Mucosa of descending colon (tissue), 3 donors: ENCODE measurements around the gene NTM. TPM values are rescaled to one million over a fixed set of nuclear protein-coding genes. Genes with fewer than 3 reads are reported as not detected.

Source experiments
- ATAC-seq: fragments of 200-7000 bp; cut with Tn5 transposase; one replicate; pipeline ENCODE4 v1.9.1; 2020; ENCODE audit warnings: mild to moderate bottlenecking, moderate library complexity
- DNase-seq, 3 donors: peaks; one replicate each; pipeline ENCODE4 v3.0.0-alpha.2; 2020
- H3K36me3 ChIP-seq: fragments of 200-600 bp; one replicate; pipeline ENCODE4 v1.8.0; 2021; ENCODE audit warnings: low read depth, mild to moderate bottlenecking
- H3K4me1 ChIP-seq: fragments of 200-600 bp; one replicate; pipeline ENCODE4 v1.8.0; 2021; ENCODE audit warnings: low read depth, mild to moderate bottlenecking
- H3K4me3 ChIP-seq: fragments of 200-600 bp; one replicate; pipeline ENCODE4 v1.8.0; 2021; ENCODE audit warnings: mild to moderate bottlenecking
- H3K9me3 ChIP-seq: fragments of 200-600 bp; one replicate; pipeline ENCODE4 v1.8.0; 2021; ENCODE audit warnings: mild to moderate bottlenecking
- intact Hi-C, 2 donors: fragments of 100-400 bp; cut with DNase I in 1 of 2; cut with micrococcal nuclease in 1 of 2; formaldehyde crosslinking; loops; one replicate each; pipeline versions ENCODE4 v1.11.0 to v1.11.1; 2022; cut with DNase I, micrococcal nuclease
- total RNA-seq, 3 donors: library from RNA; stranded (reverse); fragmentation: NEBNext Ultra II Directional in 2 of 3; extraction: Animal tissue kit (Norgen Biotek cat#: 25700) in 2 of 3; gene quantifications; one replicate each; pipeline versions ENCODE4 v1.2.1 to v1.2.4, GENCODE V29; 2021 to 2023
- TF ChIP-seq, protein P1 (sequence below): fragments of 200-600 bp; IDR thresholded peaks from one replicate; pipeline ENCODE4 v1.8.0; 2022; ENCODE audit warnings: antibody characterized with exemption, mild to moderate bottlenecking
- donor health status: DM: no; HTN: no; CAD: no; lungs with moderate emphysema.
- donor health status: DM: no; HTN: no; CAD: no.
- donor health status: DM: no; HTN: yes; CAD: no.

The NTM gene
- total RNA-seq, 3 donors from 2014 or later = 0.64 to 7.7 (median 1.2) TPM

DNA sequence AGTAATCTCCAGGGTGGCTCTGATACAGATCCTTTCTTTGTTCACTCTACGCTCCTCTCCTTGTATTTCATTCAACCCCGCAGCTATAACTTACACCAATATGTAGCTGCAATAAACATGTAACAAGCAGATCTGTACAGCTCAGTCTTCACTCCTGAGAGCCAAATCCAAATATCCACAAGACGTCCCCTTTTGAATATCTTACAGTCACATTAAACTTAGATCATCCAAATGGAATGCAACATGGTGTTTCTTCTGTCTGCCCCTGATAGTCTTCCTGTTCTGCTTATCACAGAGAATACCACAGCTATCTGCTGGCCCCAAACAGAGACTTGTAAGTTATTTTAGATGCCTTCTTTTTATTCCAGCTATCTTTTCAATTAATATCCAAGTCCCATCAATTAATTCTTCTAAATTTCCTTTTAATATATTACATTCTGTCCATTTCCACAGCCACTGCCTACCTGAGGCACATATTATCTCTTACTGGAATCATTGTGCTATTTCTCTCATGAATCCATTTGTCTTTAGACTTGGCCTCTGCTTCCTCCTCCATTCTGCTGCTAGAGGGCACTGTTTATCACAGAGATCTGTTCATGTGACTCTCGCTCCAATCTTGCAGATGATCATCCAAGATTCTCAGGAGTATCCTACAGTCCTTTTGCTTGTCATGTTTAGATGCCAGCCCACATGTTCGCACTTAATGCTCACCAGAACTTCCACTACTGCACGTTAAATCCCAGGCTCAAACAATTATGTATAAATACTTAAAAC is 908.6 kb downstream of the NTM start:
- ATAC-seq = no peak
- no peaks in the 10 kb centered on the region for H3K4me1 ChIP-seq
- H3K4me3 ChIP-seq = no peak overlapping the region
- no peaks in the 10 kb centered on the region for H3K9me3 ChIP-seq
- H3K36me3 ChIP-seq = no peaks in the 10 kb centered on the region
- TF ChIP-seq, protein P1, sequence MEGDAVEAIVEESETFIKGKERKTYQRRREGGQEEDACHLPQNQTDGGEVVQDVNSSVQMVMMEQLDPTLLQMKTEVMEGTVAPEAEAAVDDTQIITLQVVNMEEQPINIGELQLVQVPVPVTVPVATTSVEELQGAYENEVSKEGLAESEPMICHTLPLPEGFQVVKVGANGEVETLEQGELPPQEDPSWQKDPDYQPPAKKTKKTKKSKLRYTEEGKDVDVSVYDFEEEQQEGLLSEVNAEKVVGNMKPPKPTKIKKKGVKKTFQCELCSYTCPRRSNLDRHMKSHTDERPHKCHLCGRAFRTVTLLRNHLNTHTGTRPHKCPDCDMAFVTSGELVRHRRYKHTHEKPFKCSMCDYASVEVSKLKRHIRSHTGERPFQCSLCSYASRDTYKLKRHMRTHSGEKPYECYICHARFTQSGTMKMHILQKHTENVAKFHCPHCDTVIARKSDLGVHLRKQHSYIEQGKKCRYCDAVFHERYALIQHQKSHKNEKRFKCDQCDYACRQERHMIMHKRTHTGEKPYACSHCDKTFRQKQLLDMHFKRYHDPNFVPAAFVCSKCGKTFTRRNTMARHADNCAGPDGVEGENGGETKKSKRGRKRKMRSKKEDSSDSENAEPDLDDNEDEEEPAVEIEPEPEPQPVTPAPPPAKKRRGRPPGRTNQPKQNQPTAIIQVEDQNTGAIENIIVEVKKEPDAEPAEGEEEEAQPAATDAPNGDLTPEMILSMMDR = no peak
- intact Hi-C loops = no loop called here
- DNase-seq = peak in 1 of 3 donors; percentile 11

DNA sequence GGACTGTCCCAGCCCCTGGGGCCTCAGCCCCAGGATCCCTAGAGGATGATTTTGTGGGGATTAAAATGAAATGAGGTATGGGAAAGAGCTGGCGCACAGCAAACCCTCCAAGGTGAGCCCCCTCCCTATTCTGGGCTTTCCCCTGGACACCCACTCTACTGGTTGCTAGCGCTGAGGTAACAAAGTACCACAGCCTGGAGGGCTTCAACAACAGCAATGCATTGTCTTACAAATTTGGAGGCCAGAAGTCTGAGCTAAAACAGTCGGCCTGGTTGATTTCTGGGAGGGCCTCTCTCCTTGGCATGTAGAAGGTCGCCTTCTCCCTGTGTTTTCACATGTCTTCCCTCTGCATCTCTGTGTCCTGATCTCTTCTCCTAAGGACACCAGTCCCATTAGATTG is 913.6 kb downstream of the NTM start:
- ATAC-seq (no peak), DNase-seq (no peak)
- Histone ChIP-seq H3K9me3 (no peaks in the 10 kb centered on the region), H3K36me3 (no peaks in the 10 kb centered on the region), H3K4me3 (no peak overlapping the region), H3K4me1 (no peaks in the 10 kb centered on the region)
- intact Hi-C loops = no loop called here
- TF ChIP-seq, protein P1 = no peak

DNA sequence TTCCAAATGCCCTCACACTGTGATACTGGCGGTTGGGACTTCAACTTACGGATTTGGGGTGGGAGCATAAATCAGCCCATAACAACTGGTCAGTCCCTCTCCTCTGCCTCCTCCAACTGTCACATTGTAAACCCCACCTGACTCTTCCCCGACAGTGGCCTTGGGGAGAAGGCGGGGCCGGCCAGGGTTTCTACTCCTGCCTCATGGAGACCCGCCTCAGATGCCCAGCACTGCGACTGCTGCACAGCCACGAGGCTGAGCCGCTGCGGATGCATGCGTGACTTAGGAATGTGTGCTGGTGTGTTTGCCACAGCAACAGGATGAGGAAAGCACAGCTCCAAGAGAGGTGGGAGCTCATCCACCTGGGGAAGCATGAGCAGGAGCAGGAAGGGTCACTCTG is 914.2 kb downstream of the NTM start:
- TF ChIP-seq, protein P1 = no peak
- no peak for DNase-seq
- intact Hi-C loops = no loop called here
- no peak overlapping the region for H3K4me3 ChIP-seq
- no peaks in the 10 kb centered on the region for H3K36me3 ChIP-seq
- no peak for ATAC-seq
- no peaks in the 10 kb centered on the region for H3K4me1 ChIP-seq
- no peaks in the 10 kb centered on the region for H3K9me3 ChIP-seq

DNA sequence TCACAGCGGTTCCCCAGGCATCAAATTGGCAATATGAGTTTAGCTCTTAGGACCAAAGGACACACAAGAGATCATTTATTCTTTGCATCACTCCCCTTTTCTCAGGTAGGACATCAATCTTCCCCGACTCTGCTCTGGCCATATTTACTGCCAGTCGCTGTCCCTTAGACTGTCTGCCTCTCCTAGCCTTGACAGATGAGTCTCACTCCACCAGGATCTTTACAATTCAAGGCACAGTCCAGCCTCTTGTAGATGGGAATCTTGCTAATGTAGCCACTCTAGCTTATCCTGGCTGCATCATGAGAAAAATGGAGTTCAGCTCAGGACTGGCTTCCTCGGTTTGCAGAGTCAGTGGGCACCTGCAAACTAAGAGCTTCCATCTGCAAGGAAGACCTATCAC is 915.2 kb downstream of the NTM start:
- intact Hi-C loops = no loop called here
- TF ChIP-seq, protein P1 = no peak
- Histone ChIP-seq H3K36me3 (no peaks in the 10 kb centered on the region), H3K4me3 (no peak overlapping the region), H3K9me3 (no peaks in the 10 kb centered on the region), H3K4me1 (no peaks in the 10 kb centered on the region)
- DNase-seq (no peak), ATAC-seq (no peak)

DNA sequence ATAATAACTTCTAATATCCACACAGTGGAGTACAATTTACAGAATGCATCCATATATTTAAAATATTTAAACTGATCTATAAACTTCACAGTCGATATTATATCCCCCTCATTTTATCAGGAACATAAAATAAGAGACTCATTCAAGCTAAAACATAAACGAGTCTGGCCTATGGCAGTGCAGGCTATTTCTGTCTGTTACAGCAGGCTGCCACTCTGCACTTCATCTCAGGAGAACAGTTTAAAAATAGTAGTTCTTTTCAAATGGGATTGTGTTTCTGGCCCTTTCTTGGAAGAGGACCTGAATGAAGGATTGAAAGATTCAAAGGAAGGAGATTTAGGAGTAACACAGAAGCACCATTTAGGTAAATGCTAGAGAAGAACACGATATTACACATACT is 915.7 kb downstream of the NTM start:
- TF ChIP-seq, protein P1 = no peak
- no peaks in the 10 kb centered on the region for H3K4me1 ChIP-seq
- ATAC-seq (no peak), DNase-seq (no peak)
- intact Hi-C loops = no loop called here
- no peaks in the 10 kb centered on the region for H3K36me3 ChIP-seq
- no peak overlapping the region for H3K4me3 ChIP-seq
- no peaks in the 10 kb centered on the region for H3K9me3 ChIP-seq

DNA sequence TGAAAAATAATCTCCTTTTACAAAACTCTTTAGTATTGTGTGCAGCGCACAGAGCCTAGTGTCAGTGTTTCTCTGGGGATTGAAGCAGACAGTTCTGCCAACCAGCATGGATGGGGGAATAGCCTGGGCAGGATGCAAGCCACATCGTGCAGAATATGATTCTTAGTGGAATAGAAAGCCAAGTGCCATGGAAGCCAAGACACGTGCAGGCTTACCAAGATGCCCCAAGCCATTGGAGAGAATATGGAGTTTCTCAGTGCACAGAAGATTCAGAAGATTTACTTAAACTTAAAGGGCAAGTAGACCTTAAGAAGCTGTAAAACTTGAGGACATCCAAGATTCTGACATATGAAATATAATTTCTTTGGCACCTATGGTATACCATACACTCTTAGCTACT is 917.6 kb downstream of the NTM start:
- H3K4me1 ChIP-seq = no peaks in the 10 kb centered on the region
- H3K36me3 ChIP-seq = no peaks in the 10 kb centered on the region
- ATAC-seq = no peak

More for the DNA sequence above, 917.6 kb downstream of the NTM start:
- TF ChIP-seq, protein P1 = no peak
- intact Hi-C loops = no loop called here
- DNase-seq = no peak
- no peak overlapping the region for H3K4me3 ChIP-seq
- no peaks in the 10 kb centered on the region for H3K9me3 ChIP-seq
